Panc1 (cell line): ENCODE results near the gene LAMP1. TPM values are rescaled to one million over a fixed set of nuclear protein-coding genes. Genes with fewer than 3 reads are reported as not detected.

Source experiments
- ATAC-seq: fragments of 200-7000 bp; cut with Tn5 transposase; 2 replicates; pipeline ENCODE4 v1.9.1; 2020; ENCODE audit warnings: mild to moderate bottlenecking, moderate library complexity
- BruUV-seq: library from RNA; stranded (reverse); fragments of 400-500 nt; replicated peaks from 2 replicates; lab custom pipeline; 2021; lab: Mats Ljungman, UMichigan
- CTCF ChIA-PET: fragments of 300-600 bp; sonication (Branson Sonifier 250); formaldehyde crosslinking; loops from one replicate; lab custom pipeline; 2022; ENCODE audit warnings: antibody characterized with exemption; lab: Charles Lee
- POLR2A ChIA-PET: fragments of 300-600 bp; sonication (Branson Sonifier 250); formaldehyde crosslinking; loops from one replicate; lab custom pipeline; 2022; ENCODE audit warnings: antibody characterized with exemption; lab: Charles Lee
- DNase-seq: peaks from one replicate; pipeline ENCODE4 v3.0.0-alpha.2; 2010; ENCODE audit warnings: low read depth, low spot score
- H3K27ac ChIP-seq: 2 replicates; pipeline ENCODE4 v1.5.1; 2011; ENCODE audit warnings: mild to moderate bottlenecking, low read length, inconsistent platforms
- H3K27me3 ChIP-seq: fragments of 200-500 bp; sonication (Bioruptor generic); 2 replicates; pipeline ENCODE4 v1.6.0; 2014; ENCODE audit warnings: low read length, inconsistent platforms; ENCODE audit not compliant: control insufficient read depth, insufficient read depth
- H3K36me3 ChIP-seq: fragments of 200-500 bp; sonication (Bioruptor generic); 2 replicates; pipeline ENCODE4 v1.5.1; 2014; ENCODE audit warnings: inconsistent platforms, mild to moderate bottlenecking, low read length, moderate library complexity; ENCODE audit not compliant: control insufficient read depth, insufficient read depth
- H3K4me1 ChIP-seq: 2 replicates; pipeline ENCODE4 v1.5.1; 2011; ENCODE audit warnings: inconsistent platforms, mild to moderate bottlenecking, low read length, moderate library complexity; ENCODE audit not compliant: control insufficient read depth, insufficient read depth
- H3K4me3 ChIP-seq, 2 experiments: 2 replicates each; pipeline ENCODE4 v1.5.1; 2011 to 2012; ENCODE audit warnings: low read depth in 2 of 2, low read length in 2 of 2, mild to moderate bottlenecking in 2 of 2, inconsistent platforms in 1 of 2, moderate library complexity in 1 of 2
- H3K9me3 ChIP-seq: fragments of 200-500 bp; sonication (Bioruptor generic); 2 replicates; pipeline ENCODE4 v1.5.1; 2014; ENCODE audit warnings: low read depth, mild to moderate bottlenecking, inconsistent platforms, low read length, moderate library complexity; ENCODE audit not compliant: control insufficient read depth, insufficient read depth
- CTCF ChIP-seq: fragments of 450-650 bp; IDR thresholded peaks from 2 replicates; pipeline ENCODE4 v1.5.1; 2017; ENCODE audit warnings: mild to moderate bottlenecking
- POLR2AphosphoS5 ChIP-seq: IDR thresholded peaks from 2 replicates; pipeline ENCODE4 v1.6.1; 2012; ENCODE audit warnings: mild to moderate bottlenecking, low read depth, low read length, moderate library complexity
- REST ChIP-seq, 2 experiments: IDR thresholded peaks; 2 replicates each; pipeline ENCODE4 v1.6.1; 2011 to 2012; ENCODE audit warnings: low read depth in 2 of 2, control low read depth in 1 of 2, low read length in 1 of 2, mild to moderate bottlenecking in 1 of 2, moderate library complexity in 1 of 2; ENCODE audit not compliant: insufficient read depth in 1 of 2
- SIN3A ChIP-seq: IDR thresholded peaks from 2 replicates; pipeline ENCODE4 v1.6.1; 2012; ENCODE audit warnings: low read depth, mild to moderate bottlenecking, low read length, moderate library complexity, borderline replicate concordance; ENCODE audit not compliant: insufficient read depth
- TCF7L2 ChIP-seq: IDR thresholded peaks from 2 replicates; pipeline ENCODE4 v1.6.1; 2011; ENCODE audit warnings: mild to moderate bottlenecking, low read depth, low read length, inconsistent platforms
- in situ Hi-C: cut with HindIII; loops from 2 replicates; pipeline ENCODE4 v1.10.0; 2016; ENCODE audit warnings: low sequenced_read_pairs, low pct_unique_long_range_greater_than_20kb
- intact Hi-C: fragments of 100-400 bp; cut with micrococcal nuclease; formaldehyde crosslinking; loops from one replicate; pipeline ENCODE4 v1.10.0; 2022; ENCODE audit not compliant: unreplicated experiment
- total RNA-seq: library from RNA; stranded (reverse); gene quantifications from one replicate; pipeline ENCODE4 v1.2.1, GENCODE V29; 2021; ENCODE audit not compliant: unreplicated experiment

Gene LAMP1
- total RNA-seq, 1 experiment from 2014 or later, result 212 TPM

GRCh38 chr13:113320226-113320875 is 23.3 kb downstream of the LAMP1 start:
- DNase-seq (no peak), ATAC-seq (no peak)
- Histone ChIP-seq H3K9me3 (no peaks in the 10 kb centered on the region), H3K4me1 (no peaks in the 10 kb centered on the region), H3K36me3 (0 out of 2 replicates have a peak, but pooled peaks cover 3% of the 10 kb centered on the region), H3K4me3 (no peak overlapping the region), H3K27ac (no peak overlapping the region), H3K27me3 (no peaks in the 10 kb centered on the region)
- CTCF ChIA-PET, result no interaction called here
- no TSS peak for BruUV-seq
- intact Hi-C loops (no loop called here), in situ Hi-C loops (no loop called here)
- TF ChIP-seq TCF7L2, result no peak
- no peak for TF ChIP-seq CTCF
- no peak for TF ChIP-seq POLR2AphosphoS5
- no peak for TF ChIP-seq REST (IDR thresholded peaks at IDR 0.05; ENCODE audit: insufficient read depth in 1 of 2, low read depth in 2 of 2, low read length in 1 of 2)
- no peak for TF ChIP-seq SIN3A
- POLR2A ChIA-PET, result no interaction called here

GRCh38 chr13:113321546-113321945 is 24.5 kb downstream of the LAMP1 start:
- H3K4me1 ChIP-seq, result no peaks in the 10 kb centered on the region
- no peaks in the 10 kb centered on the region for H3K9me3 ChIP-seq
- 0 out of 2 replicates have a peak, but pooled peaks cover 3% of the 10 kb centered on the region for H3K36me3 ChIP-seq
- ChIA-PET CTCF (no interaction called here), POLR2A (no interaction called here)
- H3K27me3 ChIP-seq, result no peaks in the 10 kb centered on the region
- no TSS peak for BruUV-seq
- ATAC-seq (no peak), DNase-seq (no peak)
- no peak overlapping the region for H3K4me3 ChIP-seq
- in situ Hi-C loops, result no loop called here
- intact Hi-C loops, result no loop called here
- no peak for TF ChIP-seq REST (IDR thresholded peaks at IDR 0.05; ENCODE audit: insufficient read depth in 1 of 2, low read depth in 2 of 2, low read length in 1 of 2)
- TF ChIP-seq TCF7L2, result no peak
- TF ChIP-seq CTCF, result no peak
- TF ChIP-seq SIN3A, result no peak
- TF ChIP-seq POLR2AphosphoS5, result no peak
- H3K27ac ChIP-seq, result no peak overlapping the region
